HepG2 (cell line): Measurements from ENCODE around the gene ARHGDIG. TPM values are rescaled to one million over a fixed set of nuclear protein-coding genes. Genes with fewer than 3 reads are reported as not detected.

ENCODE experiments used
- ATAC-seq: fragments of 200-7000 bp; cut with Tn5 transposase; 3 replicates; pipeline ENCODE4 v1.9.1; 2020; ENCODE audit warnings: mild to moderate bottlenecking, moderate library complexity
- BruUV-seq: library from RNA; stranded (reverse); fragments of 400-500 nt; replicated peaks from 2 replicates; lab custom pipeline; 2021; lab: Mats Ljungman, UMichigan
- CTCF ChIA-PET: fragments of 300-600 bp; formaldehyde crosslinking; extraction: SDS; loops from one replicate; lab custom pipeline; 2021; ENCODE audit warnings: low total read pairs, inconsistent platforms, low intra/inter-chr PET ratio; lab: Yijun Ruan, JAX
- POLR2A ChIA-PET: fragments of 350-600 bp; sonication (Branson Sonifier 250); formaldehyde crosslinking; loops from one replicate; lab custom pipeline; 2020; ENCODE audit warnings: antibody characterized with exemption, inconsistent platforms; lab: Yijun Ruan, JAX
- DNase-seq: peaks from one replicate; pipeline ENCODE4 v3.0.0-alpha.2; 2015; ENCODE audit warnings: low spot score
- FAIRE-seq: peaks from 3 replicates; lab custom pipeline; 2011; peaks lifted over from hg19 to GRCh38; lab: Jason Lieb, UNC
- H2AFZ ChIP-seq: one replicate; pipeline ENCODE4 v1.6.1; 2011; ENCODE audit warnings: low read length, inconsistent platforms
- H3K27ac ChIP-seq: fragments of 300-600 bp; 3 replicates; pipeline ENCODE4 v1.8.0; 2011; ENCODE audit warnings: mixed run types, mild to moderate bottlenecking, mixed read lengths, low read length, inconsistent platforms; ENCODE audit not compliant: insufficient read depth; ENCODE audit errors: extremely low read length
- H3K27me3 ChIP-seq, 2 experiments: fragments of 200-600 bp in 1 of 2; 2 replicates in 1 of 2; 3 replicates in 1 of 2; pipeline versions ENCODE4 v1.6.0 to v1.8.0; 2011; ENCODE audit warnings: low read length in 2 of 2, mild to moderate bottlenecking in 2 of 2, moderate library complexity in 2 of 2, inconsistent platforms in 1 of 2; ENCODE audit not compliant: insufficient read depth in 2 of 2, control insufficient read depth in 1 of 2
- H3K36me3 ChIP-seq, 2 experiments: fragments of 200-600 bp in 1 of 2; replicated peaks in 1 of 2; 2 replicates in 1 of 2; 3 replicates in 1 of 2; pipeline versions ENCODE4 v1.5.1 to v1.8.0; 2011; ENCODE audit warnings: low read length in 2 of 2, inconsistent platforms in 1 of 2; ENCODE audit not compliant: insufficient read depth in 2 of 2, control insufficient read depth in 1 of 2
- H3K4me1 ChIP-seq: 2 replicates; pipeline ENCODE4 v1.5.1; 2012; ENCODE audit warnings: low read length, inconsistent platforms; ENCODE audit not compliant: insufficient read depth
- H3K4me2 ChIP-seq: 2 replicates; pipeline ENCODE4 v1.6.0; 2011; ENCODE audit warnings: low read depth, low read length, inconsistent platforms
- H3K4me3 ChIP-seq, 3 experiments: fragments of 200-600 bp in 1 of 3; sonication (generic), shearing (Covaris generic) in 1 of 3; replicated peaks in 1 of 3; 2 replicates each; pipeline ENCODE4 v1.5.1; 2011 to 2016; ENCODE audit warnings: low read length in 3 of 3, inconsistent platforms in 2 of 3, low read depth in 2 of 3, mild to moderate bottlenecking in 2 of 3, control low read depth in 1 of 3, mixed read lengths in 1 of 3; ENCODE audit not compliant: insufficient read depth in 1 of 3
- H3K79me2 ChIP-seq: one replicate; pipeline ENCODE4 v1.6.1; 2011; ENCODE audit warnings: low read length, inconsistent platforms; ENCODE audit not compliant: insufficient read depth
- H3K9ac ChIP-seq: 2 replicates; pipeline ENCODE4 v1.6.0; 2011; ENCODE audit warnings: mild to moderate bottlenecking, low read depth, low read length, inconsistent platforms; ENCODE audit not compliant: insufficient read depth
- H3K9me3 ChIP-seq: 2 replicates; pipeline ENCODE4 v1.5.1; 2012; ENCODE audit warnings: mild to moderate bottlenecking, low read length
- H4K20me1 ChIP-seq: 2 replicates; pipeline ENCODE4 v1.6.0; 2011; ENCODE audit warnings: inconsistent platforms, mild to moderate bottlenecking, low read length, moderate library complexity; ENCODE audit not compliant: insufficient read depth
- FOSL2 ChIP-seq: sonication (generic); formaldehyde crosslinking; IDR thresholded peaks from 2 replicates; pipeline ENCODE4 v1.4.0; 2020; ENCODE audit warnings: missing genetic modification reagents
- HES4 ChIP-seq: sonication (generic); formaldehyde crosslinking; IDR thresholded peaks from 2 replicates; pipeline ENCODE4 v1.9.0; 2021; ENCODE audit warnings: mild to moderate bottlenecking, missing genetic modification reagents, borderline replicate concordance
- HOXA7 ChIP-seq: sonication (generic); formaldehyde crosslinking; IDR thresholded peaks from 2 replicates; pipeline ENCODE4 v1.8.1; 2022; ENCODE audit warnings: mild to moderate bottlenecking, missing genetic modification reagents, moderate library complexity
- IRX3 ChIP-seq: sonication (generic); formaldehyde crosslinking; IDR thresholded peaks from 2 replicates; pipeline ENCODE4 v1.8.1; 2023; ENCODE audit warnings: mild to moderate bottlenecking, low read depth, missing genetic modification reagents, borderline replicate concordance
- KLF15 ChIP-seq: sonication (generic); formaldehyde crosslinking; IDR thresholded peaks from 2 replicates; pipeline ENCODE4 v1.8.1; 2023; ENCODE audit warnings: borderline replicate concordance, mild to moderate bottlenecking, inconsistent platforms, missing genetic modification reagents, mixed read lengths
- PRMT3 ChIP-seq: sonication (generic); formaldehyde crosslinking; IDR thresholded peaks from 2 replicates; pipeline ENCODE4 v1.8.1; 2022; ENCODE audit warnings: low read depth, mild to moderate bottlenecking, moderate library complexity, missing genetic modification reagents, borderline replicate concordance
- RBM22 ChIP-seq: fragments of 200-400 bp; formaldehyde crosslinking; optimal IDR thresholded peaks from 2 replicates; pipeline ENCODE3; 2017; ENCODE audit warnings: mild to moderate bottlenecking, low read length, moderate library complexity
- STAT5B ChIP-seq: sonication (generic); formaldehyde crosslinking; IDR thresholded peaks from 2 replicates; pipeline ENCODE4 v1.4.0; 2020; ENCODE audit warnings: missing genetic modification reagents
- ZC3H13 ChIP-seq: sonication (generic); formaldehyde crosslinking; IDR thresholded peaks from 2 replicates; pipeline ENCODE4 v1.8.1; 2023; ENCODE audit warnings: mild to moderate bottlenecking, missing genetic modification reagents, moderate library complexity
- ZNF12 ChIP-seq: sonication (generic); formaldehyde crosslinking; IDR thresholded peaks from 2 replicates; pipeline ENCODE4 v1.5.0; 2020; ENCODE audit warnings: missing genetic modification reagents
- ZNF839 ChIP-seq: sonication (generic); formaldehyde crosslinking; IDR thresholded peaks from 2 replicates; pipeline ENCODE4 v1.4.0; 2020; ENCODE audit warnings: missing genetic modification reagents, mild to moderate bottlenecking, borderline replicate concordance
- WGBS: methylation state at CpG from one replicate; pipeline ENCODE4 v1.1.6; 2017; ENCODE audit warnings: low lambda C conversion rate; 5-methylcytosine and 5-hydroxymethylcytosine counted together
- in situ Hi-C: cut with HindIII; loops from 2 replicates; pipeline ENCODE4 v1.10.0; 2017; ENCODE audit warnings: low pct_unique_long_range_greater_than_20kb; ENCODE audit not compliant: extremely low pct_ligation_motif_present
- intact Hi-C: fragments of 100-400 bp; cut with micrococcal nuclease; formaldehyde crosslinking; loops from one replicate; pipeline ENCODE4 v1.10.0; 2022; ENCODE audit not compliant: unreplicated experiment
- polyA plus RNA-seq, 8 experiments: library from polyadenylated mRNA; depleted of rRNA in 3 of 8; stranded (reverse) in 7 of 8; unstranded in 1 of 8; fragments of >200 nt; fragmentation: Illumina TruSeq in 4 of 8; extraction: Trizol in 4 of 8; gene quantifications; 2 replicates each; pipeline versions ENCODE4 v1.2.1 to v1.2.3, GENCODE V29; 2011 to 2016; ENCODE audit warnings: low read depth in 4 of 8, missing spikeins in 1 of 8, mixed read lengths in 1 of 8; ENCODE audit not compliant: insufficient read depth in 1 of 8
- total RNA-seq, 5 experiments: library from RNA; depleted of rRNA; stranded (reverse); fragments of >200 nt; fragmentation: Illumina TruSeq; extraction: Trizol; gene quantifications; 2 replicates each; pipeline ENCODE4 v1.2.3, GENCODE V29; 2016; ENCODE audit warnings: low read depth in 1 of 5

Gene ARHGDIG
- total and polyA plus RNA-seq, 2 of the 13 experiments (the other 11 are each of a cell fraction or from before 2014, with no cell fraction given): 0.24 to 0.48 TPM

GRCh38 chr16:296806-297510 is 16.6 kb downstream of the ARHGDIG start:
- DNase-seq (no peak), FAIRE-seq (no peak), ATAC-seq (peak; percentile 12; the same call in 1 of the 3 replicates)
- H3K4me2 ChIP-seq: no peak overlapping the region
- no peaks in the 10 kb centered on the region for H3K27me3 ChIP-seq
- H2AFZ ChIP-seq: no peak overlapping the region
- H3K4me1 ChIP-seq: no peaks in the 10 kb centered on the region
- no peak overlapping the region for H3K9ac ChIP-seq
- TF ChIP-seq STAT5B (CRISPR knock-in tag): no peak
- TF ChIP-seq ZC3H13 (CRISPR knock-in tag): no peak
- TF ChIP-seq PRMT3: no peak
- no peak for TF ChIP-seq HES4 (CRISPR knock-in tag)
- TF ChIP-seq HOXA7 (CRISPR knock-in tag): no peak
- TF ChIP-seq KLF15 (CRISPR knock-in tag): no peak
- no peak for TF ChIP-seq IRX3
- no peak for TF ChIP-seq RBM22
- H3K9me3 ChIP-seq: no peaks in the 10 kb centered on the region
- peaks cover 14 to 40% of the 10 kb centered on the region in 2 experiments; a peak in 4 of 5 replicates for H3K36me3 ChIP-seq
- intact Hi-C loops: no loop called here
- 94% methylated on average over 36 of the region's 37 CpGs for WGBS
- in situ Hi-C loops: no loop called here
- H3K79me2 ChIP-seq: no peaks in the 10 kb centered on the region
- no peaks in the 10 kb centered on the region for H4K20me1 ChIP-seq
- no peak overlapping the region for H3K27ac ChIP-seq
- no peak overlapping the region for H3K4me3 ChIP-seq
- ChIA-PET CTCF (no interaction called here), POLR2A (no interaction called here)
- BruUV-seq: no TSS peak

- WGBS: 94% methylated on average over 17 of the region's 32 CpGs
- no peak overlapping the region for H2AFZ ChIP-seq
- no peak overlapping the region for H3K27ac ChIP-seq
- no peaks in the 10 kb centered on the region for H4K20me1 ChIP-seq
- H3K27me3 ChIP-seq: no peaks in the 10 kb centered on the region
- POLR2A ChIA-PET: no interaction called here
- no peak overlapping the region for H3K9ac ChIP-seq
- H3K9me3 ChIP-seq: no peaks in the 10 kb centered on the region
- TF ChIP-seq FOSL2 (CRISPR knock-in tag): no peak
- no peak for TF ChIP-seq ZNF12 (CRISPR knock-in tag)
- TF ChIP-seq ZNF839: no peak
- TF ChIP-seq, all 625 proteins: peak for 0
- Histone ChIP-seq H3K79me2 (no peaks in the 10 kb centered on the region), H3K36me3 (peaks cover 15 to 40% of the 10 kb centered on the region in 2 experiments; a peak in 4 of 5 replicates), H3K4me2 (no peak overlapping the region), H3K4me3 (no peak overlapping the region), H3K4me1 (no peaks in the 10 kb centered on the region)
- no peak for DNase-seq
- no peak for FAIRE-seq
- CTCF ChIA-PET: no interaction called here
- ATAC-seq: peak; percentile 14; the same call in 2 of the 3 replicates
- BruUV-seq: no TSS peak
- in situ Hi-C loops: no loop called here
- intact Hi-C loops: no loop called here
These were observed 17.4 kb downstream of the ARHGDIG start for GRCh38 chr16:297832-298231.
